ENCODE measurements around the gene OR10J4.

OR10J4 gene

DNA sequence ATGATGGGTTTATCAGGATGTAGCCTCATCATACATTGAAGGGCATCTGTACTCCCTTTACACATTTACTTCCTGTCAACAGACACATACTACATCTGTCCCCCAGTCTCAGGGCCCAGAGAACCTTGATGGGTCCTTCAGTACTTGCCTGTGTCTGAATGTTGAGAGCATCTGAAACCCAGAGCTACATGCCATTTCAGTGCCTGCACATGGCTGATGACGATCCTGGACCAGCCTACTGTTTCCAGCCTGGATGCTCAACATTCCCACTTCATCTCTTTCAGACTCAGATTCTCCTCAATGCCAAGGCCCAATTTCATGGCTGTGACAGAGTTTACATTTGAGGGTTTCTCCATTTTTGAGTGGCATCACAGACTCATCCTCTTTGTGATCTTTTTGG is at the start of gene OR10J4:
Gene OR10J4, plus strand, starts transcription at position 301 of the 400 bp plus-strand sequence.
- no peaks in the 10 kb centered on the region for H3K9me3 Mint-ChIP-seq

DNA sequence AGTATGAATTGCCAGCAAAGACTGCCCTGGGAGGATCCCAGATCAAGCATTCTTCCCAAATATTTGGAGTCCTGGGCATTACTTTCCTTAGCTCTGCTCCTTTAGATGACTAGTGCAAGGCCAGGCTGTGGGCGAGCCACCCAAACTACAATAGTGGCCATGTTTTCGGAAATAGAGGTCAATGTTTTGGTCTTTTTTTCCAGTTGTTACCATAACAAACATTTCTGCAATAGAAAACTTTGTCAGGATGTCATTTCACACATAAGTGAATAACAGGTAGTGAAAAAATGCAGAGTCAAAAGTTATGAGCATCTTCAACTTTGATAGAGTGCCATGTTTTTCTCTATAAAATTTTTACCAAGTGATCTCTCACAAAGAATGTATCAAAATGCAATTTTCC is 25.2 kb upstream of the OR10J4 start:
- no peaks in the 10 kb centered on the region for H3K4me1 Mint-ChIP-seq
- DNase-seq (ENCODE audit: low spot score in 2 of 2) (no peak), ATAC-seq (replicated peaks; ENCODE audit: extremely low read depth, poor library complexity, severe bottlenecking) (no peak)
- peaks cover 2% of the 10 kb centered on the region for H3K36me3 Mint-ChIP-seq (ENCODE audit: insufficient read depth)
- H3K27me3 Mint-ChIP-seq = peaks cover 43% of the 10 kb centered on the region
- no peak overlapping the region for H3K4me3 Mint-ChIP-seq
- no peaks in the 10 kb centered on the region for H3K9me3 Mint-ChIP-seq
- no peak overlapping the region for H3K27ac Mint-ChIP-seq (ENCODE audit: low read depth)

More for the DNA sequence above, at the start of gene OR10J4:
- ATAC-seq (replicated peaks; ENCODE audit: extremely low read depth, poor library complexity, severe bottlenecking) = no peak
- no peaks in the 10 kb centered on the region for H3K36me3 Mint-ChIP-seq (ENCODE audit: insufficient read depth)
- H3K4me3 Mint-ChIP-seq = no peak within 1 kb of the TSS
- no peak for DNase-seq (ENCODE audit: low spot score in 2 of 2)
- no peaks in the 10 kb centered on the region for H3K4me1 Mint-ChIP-seq
- peaks cover 72% of the 10 kb centered on the region for H3K27me3 Mint-ChIP-seq
- no peak within 1 kb of the TSS for H3K27ac Mint-ChIP-seq (ENCODE audit: low read depth)

DNA sequence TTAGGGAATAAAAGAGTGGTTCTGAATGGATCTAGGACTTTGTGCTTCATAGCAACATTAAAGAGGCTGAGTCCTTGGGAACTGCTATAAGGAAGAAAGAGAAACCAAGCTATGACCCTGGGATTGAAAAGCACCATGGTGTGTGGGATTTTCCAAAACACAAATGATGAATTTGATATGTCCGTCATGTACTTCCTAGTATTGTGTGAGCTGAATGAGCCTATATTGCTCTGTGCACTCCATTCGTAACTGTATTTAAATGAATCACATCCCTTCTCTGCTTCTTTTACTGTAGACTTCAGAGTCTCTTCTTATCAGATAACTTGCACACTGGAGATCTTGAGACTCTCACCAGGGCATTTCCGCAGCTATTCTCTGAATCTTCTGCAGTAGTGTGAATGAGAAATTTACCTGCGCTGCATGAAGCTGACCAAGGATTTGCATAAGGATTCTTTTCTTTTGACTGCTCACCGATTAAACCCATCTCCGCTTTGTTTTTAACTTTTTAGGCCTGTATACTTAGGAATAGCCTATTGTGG is 23.1 kb upstream of the OR10J4 start:
- Mint-ChIP-seq H3K4me1 (no peaks in the 10 kb centered on the region), H3K4me3 (no peak overlapping the region), H3K9me3 (no peaks in the 10 kb centered on the region), H3K36me3 (ENCODE audit: insufficient read depth) (peaks cover 2% of the 10 kb centered on the region), H3K27me3 (peaks cover 27% of the 10 kb centered on the region), H3K27ac (ENCODE audit: low read depth) (no peak overlapping the region)
- ATAC-seq (replicated peaks; ENCODE audit: extremely low read depth, poor library complexity, severe bottlenecking) (no peak), DNase-seq (ENCODE audit: low spot score in 2 of 2) (no peak)

GRCh38 chr1:159421821-159422220 is 10.2 kb upstream of the OR10J4 start:
- DNase-seq (ENCODE audit: low spot score in 2 of 2) (no peak), ATAC-seq (replicated peaks; ENCODE audit: extremely low read depth, poor library complexity, severe bottlenecking) (no peak)
- peaks cover 2% of the 10 kb centered on the region for H3K36me3 Mint-ChIP-seq (ENCODE audit: insufficient read depth)
- H3K4me1 Mint-ChIP-seq = no peaks in the 10 kb centered on the region
- peaks cover 62% of the 10 kb centered on the region for H3K27me3 Mint-ChIP-seq
- H3K27ac Mint-ChIP-seq (ENCODE audit: low read depth) = no peak overlapping the region
- peaks cover 21% of the 10 kb centered on the region for H3K9me3 Mint-ChIP-seq
- H3K4me3 Mint-ChIP-seq = no peak overlapping the region

DNA sequence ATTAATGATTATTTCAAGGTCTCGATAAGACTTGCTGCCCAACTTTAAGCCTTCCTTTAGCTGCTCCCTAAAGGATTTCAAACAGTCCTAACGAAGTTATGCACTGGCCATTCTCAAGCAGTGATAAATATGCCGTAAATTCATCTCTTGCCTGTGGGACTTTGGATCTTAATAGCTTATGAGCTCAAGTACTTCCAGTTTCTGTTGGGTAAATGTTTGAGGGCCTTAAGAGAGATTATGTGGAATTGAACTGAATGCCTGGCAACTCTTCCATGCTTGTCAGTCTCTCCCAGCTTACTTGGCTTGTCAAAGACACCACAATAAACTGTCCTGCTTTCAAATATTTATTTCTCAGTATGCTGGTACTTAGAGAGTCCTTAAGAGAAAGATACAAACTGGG is 3.5 kb upstream of the OR10J4 start:
- H3K27me3 Mint-ChIP-seq = peaks cover 66% of the 10 kb centered on the region
- DNase-seq (ENCODE audit: low spot score in 2 of 2) (no peak), ATAC-seq (replicated peaks; ENCODE audit: extremely low read depth, poor library complexity, severe bottlenecking) (no peak)
- no peak overlapping the region for H3K27ac Mint-ChIP-seq (ENCODE audit: low read depth)
- H3K9me3 Mint-ChIP-seq = no peaks in the 10 kb centered on the region
- H3K4me1 Mint-ChIP-seq = no peaks in the 10 kb centered on the region
- no peaks in the 10 kb centered on the region for H3K36me3 Mint-ChIP-seq (ENCODE audit: insufficient read depth)
- no peak overlapping the region for H3K4me3 Mint-ChIP-seq

DNA sequence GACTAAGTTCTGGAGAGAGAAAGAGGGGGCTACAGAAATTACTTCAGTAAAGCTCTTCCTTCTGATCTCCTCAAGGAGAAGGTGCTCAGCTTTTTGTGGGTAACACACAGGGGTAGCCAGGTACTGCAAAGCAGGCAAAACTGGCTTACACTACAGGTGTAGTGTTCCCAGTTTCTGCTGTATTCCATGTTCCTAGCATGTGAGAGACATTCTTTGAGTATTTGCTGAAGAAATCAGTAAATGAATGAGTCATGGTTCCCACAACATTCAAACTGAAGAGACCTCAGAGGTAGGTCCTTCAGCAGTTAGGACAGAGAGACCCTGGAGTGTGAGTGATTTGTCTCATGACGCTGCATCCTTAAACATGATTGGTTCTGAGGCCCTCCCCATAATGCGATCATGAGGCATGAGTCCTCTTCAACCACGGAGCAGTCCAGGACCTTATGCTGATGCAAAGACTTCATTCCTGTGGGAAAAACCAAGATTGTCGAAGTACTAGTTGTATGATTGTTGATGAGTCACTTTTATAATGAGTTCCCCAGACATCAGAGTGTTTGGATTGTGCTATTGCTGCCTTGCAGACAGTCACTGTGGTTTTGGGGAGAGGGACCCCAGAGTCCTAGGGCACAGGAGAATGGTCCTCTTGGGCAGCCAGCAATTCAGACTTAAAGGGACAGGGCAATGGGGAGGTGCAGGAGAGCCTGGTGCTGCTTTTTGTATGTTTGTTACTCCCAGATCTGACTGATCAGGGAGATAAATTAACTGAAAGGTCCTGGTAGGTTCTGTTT is 2.7 kb upstream of the OR10J4 start:
- ATAC-seq (replicated peaks; ENCODE audit: extremely low read depth, poor library complexity, severe bottlenecking) = no peak
- peaks cover 62% of the 10 kb centered on the region for H3K27me3 Mint-ChIP-seq
- no peaks in the 10 kb centered on the region for H3K9me3 Mint-ChIP-seq
- no peak overlapping the region for H3K4me3 Mint-ChIP-seq
- H3K27ac Mint-ChIP-seq (ENCODE audit: low read depth) = no peak overlapping the region
- no peak for DNase-seq (ENCODE audit: low spot score in 2 of 2)
- H3K4me1 Mint-ChIP-seq = no peaks in the 10 kb centered on the region
- H3K36me3 Mint-ChIP-seq (ENCODE audit: insufficient read depth) = no peaks in the 10 kb centered on the region

DNA sequence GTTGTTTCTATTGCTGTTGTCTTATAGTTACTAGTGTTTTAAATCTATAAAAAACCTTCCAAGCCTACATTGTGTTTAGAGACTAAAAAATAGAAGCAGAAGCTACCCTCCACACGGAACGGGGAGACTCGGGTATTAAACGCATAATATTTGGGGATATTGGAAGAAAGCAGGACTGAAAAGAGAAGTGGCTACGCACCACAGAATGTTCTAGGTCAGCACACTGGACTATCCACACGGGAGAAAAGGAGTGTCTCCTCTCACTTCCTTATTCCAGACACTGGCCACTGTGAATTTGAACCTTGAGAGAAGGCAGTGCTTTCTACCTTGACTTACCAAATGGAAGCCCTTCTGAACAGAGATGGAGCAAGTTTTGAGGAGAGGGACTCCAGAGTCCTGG is 1.0 kb upstream of the OR10J4 start:
- H3K36me3 Mint-ChIP-seq (ENCODE audit: insufficient read depth) = no peaks in the 10 kb centered on the region
- peaks cover 63% of the 10 kb centered on the region for H3K27me3 Mint-ChIP-seq
- no peak overlapping the region for H3K27ac Mint-ChIP-seq (ENCODE audit: low read depth)
- H3K9me3 Mint-ChIP-seq = no peaks in the 10 kb centered on the region
- H3K4me1 Mint-ChIP-seq = no peaks in the 10 kb centered on the region
- no peak overlapping the region for H3K4me3 Mint-ChIP-seq
- DNase-seq (ENCODE audit: low spot score in 2 of 2) (no peak), ATAC-seq (replicated peaks; ENCODE audit: extremely low read depth, poor library complexity, severe bottlenecking) (no peak)

GRCh38 chr1:159436469-159436868 is 4.5 kb downstream of the OR10J4 start:
- ATAC-seq (replicated peaks; ENCODE audit: extremely low read depth, poor library complexity, severe bottlenecking) (no peak), DNase-seq (ENCODE audit: low spot score in 2 of 2) (no peak)
- Mint-ChIP-seq H3K9me3 (no peaks in the 10 kb centered on the region), H3K36me3 (ENCODE audit: insufficient read depth) (no peaks in the 10 kb centered on the region), H3K4me3 (no peak overlapping the region), H3K27me3 (peaks cover 59% of the 10 kb centered on the region), H3K27ac (ENCODE audit: low read depth) (no peak overlapping the region), H3K4me1 (no peaks in the 10 kb centered on the region)

GRCh38 chr1:159439422-159439821 is 7.4 kb downstream of the OR10J4 start, which contains the start of gene OR10J1:
Gene OR10J1 (plus strand): TSS chr1:159439722. CDS start chr1:159439792, 70 bp downstream.
- H3K36me3 Mint-ChIP-seq (ENCODE audit: insufficient read depth) = no peaks in the 10 kb centered on the region
- peaks cover 52% of the 10 kb centered on the region for H3K27me3 Mint-ChIP-seq
- H3K9me3 Mint-ChIP-seq = no peaks in the 10 kb centered on the region
- ATAC-seq (replicated peaks; ENCODE audit: extremely low read depth, poor library complexity, severe bottlenecking) (no peak), DNase-seq (ENCODE audit: low spot score in 2 of 2) (no peak)
- H3K4me1 Mint-ChIP-seq = no peaks in the 10 kb centered on the region
- H3K4me3 Mint-ChIP-seq = no peak within 1 kb of the TSS
- no peak within 1 kb of the TSS for H3K27ac Mint-ChIP-seq (ENCODE audit: low read depth)

DNA sequence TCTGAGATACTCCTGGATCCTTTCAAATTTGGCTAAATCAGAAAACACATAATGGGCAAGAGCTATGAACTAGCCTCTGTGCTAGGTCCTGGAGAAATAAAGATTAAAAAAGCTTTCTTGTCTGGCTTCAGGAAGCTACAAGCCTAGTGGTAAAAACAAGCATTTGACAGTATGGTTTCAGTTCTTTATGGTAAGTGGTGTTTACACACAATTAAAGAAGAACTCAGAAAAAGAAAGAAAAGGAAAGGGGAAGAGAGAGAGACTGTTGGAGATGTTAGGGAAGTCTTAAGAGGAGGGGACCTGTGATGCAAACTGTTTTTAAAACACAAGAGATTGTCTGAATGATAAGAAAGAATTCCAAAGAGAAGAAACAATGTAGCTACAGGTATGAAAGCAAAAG is 9.4 kb downstream of the OR10J4 start:
- no peak for DNase-seq (ENCODE audit: low spot score in 2 of 2)
- no peak overlapping the region for H3K4me3 Mint-ChIP-seq

DNA sequence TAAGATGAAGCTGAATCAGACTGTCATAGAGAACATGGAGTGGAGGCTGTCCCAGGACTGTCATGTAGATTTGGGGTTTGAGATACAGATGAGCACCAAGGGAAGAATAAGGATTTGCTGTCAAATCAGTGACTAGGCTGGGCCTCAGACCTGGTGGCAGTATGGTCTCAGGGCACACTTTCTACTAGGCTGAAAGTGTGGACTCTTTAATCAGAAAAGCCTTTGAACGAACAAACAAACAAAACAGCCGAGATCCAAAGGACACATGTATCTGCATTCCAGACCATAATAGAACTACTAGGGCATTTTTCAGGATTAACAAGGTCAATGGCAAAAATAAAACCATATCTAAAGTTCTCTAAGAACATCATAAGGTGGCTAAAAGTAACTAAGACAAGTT is 10.4 kb downstream of the OR10J4 start:
- Mint-ChIP-seq H3K36me3 (ENCODE audit: insufficient read depth) (no peaks in the 10 kb centered on the region), H3K4me1 (no peaks in the 10 kb centered on the region), H3K4me3 (no peak overlapping the region), H3K9me3 (no peaks in the 10 kb centered on the region), H3K27ac (ENCODE audit: low read depth) (no peak overlapping the region), H3K27me3 (peaks cover 48% of the 10 kb centered on the region)
- DNase-seq (ENCODE audit: low spot score in 2 of 2) (no peak), ATAC-seq (replicated peaks; ENCODE audit: extremely low read depth, poor library complexity, severe bottlenecking) (no peak)

More for the DNA sequence above, 9.4 kb downstream of the OR10J4 start:
- Mint-ChIP-seq H3K27ac (ENCODE audit: low read depth) (no peak overlapping the region), H3K27me3 (peaks cover 44% of the 10 kb centered on the region), H3K36me3 (ENCODE audit: insufficient read depth) (no peaks in the 10 kb centered on the region), H3K4me1 (no peaks in the 10 kb centered on the region), H3K9me3 (no peaks in the 10 kb centered on the region)
- no peak for ATAC-seq (replicated peaks; ENCODE audit: extremely low read depth, poor library complexity, severe bottlenecking)

GRCh38 chr1:159443066-159443750 is 11.2 kb downstream of the OR10J4 start:
- H3K27me3 Mint-ChIP-seq = peaks cover 55% of the 10 kb centered on the region
- ATAC-seq (replicated peaks; ENCODE audit: extremely low read depth, poor library complexity, severe bottlenecking) = no peak
- H3K4me3 Mint-ChIP-seq = no peak overlapping the region
- DNase-seq (ENCODE audit: low spot score in 2 of 2) = no peak
- no peaks in the 10 kb centered on the region for H3K4me1 Mint-ChIP-seq
- no peaks in the 10 kb centered on the region for H3K9me3 Mint-ChIP-seq
- H3K36me3 Mint-ChIP-seq (ENCODE audit: insufficient read depth) = no peaks in the 10 kb centered on the region
- no peak overlapping the region for H3K27ac Mint-ChIP-seq (ENCODE audit: low read depth)

DNA sequence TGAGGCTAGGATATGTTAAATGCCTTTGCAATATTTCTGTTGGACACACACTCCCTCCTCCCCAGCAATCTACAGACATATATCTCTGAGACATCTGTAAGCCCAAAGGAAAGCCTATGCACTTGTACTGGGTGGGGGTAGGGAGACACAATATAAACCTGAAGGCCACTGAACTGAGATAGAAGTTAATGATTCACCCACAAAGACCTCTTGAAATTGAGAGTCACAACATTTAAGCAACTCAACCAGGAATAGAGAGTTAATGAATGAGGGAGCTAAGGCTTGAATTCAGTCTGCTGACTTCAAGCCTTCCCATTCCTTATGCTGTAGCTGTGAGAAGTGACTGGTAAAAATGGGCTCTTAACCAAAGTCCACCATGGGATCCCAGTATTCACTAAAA is 12.5 kb downstream of the OR10J4 start:
- DNase-seq (ENCODE audit: low spot score in 2 of 2) (no peak), ATAC-seq (replicated peaks; ENCODE audit: extremely low read depth, poor library complexity, severe bottlenecking) (no peak)
- Mint-ChIP-seq H3K27me3 (peaks cover 59% of the 10 kb centered on the region), H3K4me1 (no peaks in the 10 kb centered on the region), H3K4me3 (no peak overlapping the region), H3K27ac (ENCODE audit: low read depth) (no peak overlapping the region), H3K36me3 (ENCODE audit: insufficient read depth) (no peaks in the 10 kb centered on the region), H3K9me3 (no peaks in the 10 kb centered on the region)

Measured in central memory CD8-positive, alpha-beta T cell (primary cell).